ENCODE data around the gene DOCK4.

The DOCK4 gene, protein sequence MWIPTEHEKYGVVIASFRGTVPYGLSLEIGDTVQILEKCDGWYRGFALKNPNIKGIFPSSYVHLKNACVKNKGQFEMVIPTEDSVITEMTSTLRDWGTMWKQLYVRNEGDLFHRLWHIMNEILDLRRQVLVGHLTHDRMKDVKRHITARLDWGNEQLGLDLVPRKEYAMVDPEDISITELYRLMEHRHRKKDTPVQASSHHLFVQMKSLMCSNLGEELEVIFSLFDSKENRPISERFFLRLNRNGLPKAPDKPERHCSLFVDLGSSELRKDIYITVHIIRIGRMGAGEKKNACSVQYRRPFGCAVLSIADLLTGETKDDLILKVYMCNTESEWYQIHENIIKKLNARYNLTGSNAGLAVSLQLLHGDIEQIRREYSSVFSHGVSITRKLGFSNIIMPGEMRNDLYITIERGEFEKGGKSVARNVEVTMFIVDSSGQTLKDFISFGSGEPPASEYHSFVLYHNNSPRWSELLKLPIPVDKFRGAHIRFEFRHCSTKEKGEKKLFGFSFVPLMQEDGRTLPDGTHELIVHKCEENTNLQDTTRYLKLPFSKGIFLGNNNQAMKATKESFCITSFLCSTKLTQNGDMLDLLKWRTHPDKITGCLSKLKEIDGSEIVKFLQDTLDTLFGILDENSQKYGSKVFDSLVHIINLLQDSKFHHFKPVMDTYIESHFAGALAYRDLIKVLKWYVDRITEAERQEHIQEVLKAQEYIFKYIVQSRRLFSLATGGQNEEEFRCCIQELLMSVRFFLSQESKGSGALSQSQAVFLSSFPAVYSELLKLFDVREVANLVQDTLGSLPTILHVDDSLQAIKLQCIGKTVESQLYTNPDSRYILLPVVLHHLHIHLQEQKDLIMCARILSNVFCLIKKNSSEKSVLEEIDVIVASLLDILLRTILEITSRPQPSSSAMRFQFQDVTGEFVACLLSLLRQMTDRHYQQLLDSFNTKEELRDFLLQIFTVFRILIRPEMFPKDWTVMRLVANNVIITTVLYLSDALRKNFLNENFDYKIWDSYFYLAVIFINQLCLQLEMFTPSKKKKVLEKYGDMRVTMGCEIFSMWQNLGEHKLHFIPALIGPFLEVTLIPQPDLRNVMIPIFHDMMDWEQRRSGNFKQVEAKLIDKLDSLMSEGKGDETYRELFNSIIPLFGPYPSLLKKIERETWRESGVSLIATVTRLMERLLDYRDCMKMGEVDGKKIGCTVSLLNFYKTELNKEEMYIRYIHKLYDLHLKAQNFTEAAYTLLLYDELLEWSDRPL (N-terminal part only)

DNA sequence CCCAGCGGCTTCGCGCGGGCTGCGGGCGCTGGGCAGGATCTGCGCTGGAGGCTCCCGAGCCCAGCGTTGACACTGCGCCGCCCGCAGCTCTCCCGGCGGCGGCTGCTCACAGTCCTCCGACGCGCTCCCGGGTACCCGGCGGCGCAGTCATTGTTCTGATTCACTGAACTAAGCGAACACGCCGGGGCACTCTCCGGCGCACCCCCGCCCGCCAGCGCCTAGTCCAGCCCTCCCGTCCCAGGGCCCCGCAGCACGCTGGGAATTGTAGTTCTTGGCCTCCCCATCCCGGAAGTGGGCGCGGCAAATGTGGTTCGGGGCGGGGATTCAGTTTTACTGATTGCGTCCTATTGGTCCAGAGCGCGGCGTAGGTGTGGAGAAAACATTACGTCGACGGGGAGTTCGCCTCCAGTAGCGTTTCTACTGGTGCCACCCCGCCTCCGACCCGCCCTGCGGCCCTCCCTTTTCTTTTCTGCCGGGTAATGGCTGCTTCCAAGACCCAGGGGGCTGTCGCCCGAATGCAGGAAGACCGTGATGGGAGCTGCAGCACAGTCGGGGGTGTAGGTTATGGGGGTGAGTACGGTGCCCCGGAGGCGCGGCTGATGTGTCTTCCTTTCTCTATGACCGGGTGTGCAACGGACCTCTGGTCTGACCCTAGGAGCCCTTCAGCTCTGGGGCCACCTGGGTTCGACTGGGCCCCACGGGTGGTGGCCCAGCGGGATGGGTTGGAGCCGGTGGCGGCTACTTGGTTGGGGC is at the start of gene DOCK4, which contains the start of gene ZNF277:
Gene DOCK4 (minus strand): TSS at position 162 of the 753 bp plus-strand sequence. CDS start 261 bp downstream, outside the sequence.
Gene ZNF277 (plus strand): TSS at position 458 of the 753 bp plus-strand sequence. CDS start 22 bp downstream, at position 480.
- Mint-ChIP-seq H3K27ac (peak within 1 kb of the TSS; percentile 72 to 95 (median 88)), H3K36me3 (ENCODE audit: low read depth) (no peaks in the 10 kb centered on the region), H3K9me3 (no peaks in the 10 kb centered on the region), H3K27me3 (ENCODE audit: low read depth) (peaks cover 9% of the 10 kb centered on the region), H3K4me3 (peak within 1 kb of the TSS; percentile 96 to 98 (median 97)), H3K4me1 (peaks cover 24% of the 10 kb centered on the region)
- TF ChIP-seq, protein P1, sequence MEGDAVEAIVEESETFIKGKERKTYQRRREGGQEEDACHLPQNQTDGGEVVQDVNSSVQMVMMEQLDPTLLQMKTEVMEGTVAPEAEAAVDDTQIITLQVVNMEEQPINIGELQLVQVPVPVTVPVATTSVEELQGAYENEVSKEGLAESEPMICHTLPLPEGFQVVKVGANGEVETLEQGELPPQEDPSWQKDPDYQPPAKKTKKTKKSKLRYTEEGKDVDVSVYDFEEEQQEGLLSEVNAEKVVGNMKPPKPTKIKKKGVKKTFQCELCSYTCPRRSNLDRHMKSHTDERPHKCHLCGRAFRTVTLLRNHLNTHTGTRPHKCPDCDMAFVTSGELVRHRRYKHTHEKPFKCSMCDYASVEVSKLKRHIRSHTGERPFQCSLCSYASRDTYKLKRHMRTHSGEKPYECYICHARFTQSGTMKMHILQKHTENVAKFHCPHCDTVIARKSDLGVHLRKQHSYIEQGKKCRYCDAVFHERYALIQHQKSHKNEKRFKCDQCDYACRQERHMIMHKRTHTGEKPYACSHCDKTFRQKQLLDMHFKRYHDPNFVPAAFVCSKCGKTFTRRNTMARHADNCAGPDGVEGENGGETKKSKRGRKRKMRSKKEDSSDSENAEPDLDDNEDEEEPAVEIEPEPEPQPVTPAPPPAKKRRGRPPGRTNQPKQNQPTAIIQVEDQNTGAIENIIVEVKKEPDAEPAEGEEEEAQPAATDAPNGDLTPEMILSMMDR (IDR thresholded peaks at IDR 0.05; ENCODE audit: unreplicated experiment in 3 of 3): no peak

DNA sequence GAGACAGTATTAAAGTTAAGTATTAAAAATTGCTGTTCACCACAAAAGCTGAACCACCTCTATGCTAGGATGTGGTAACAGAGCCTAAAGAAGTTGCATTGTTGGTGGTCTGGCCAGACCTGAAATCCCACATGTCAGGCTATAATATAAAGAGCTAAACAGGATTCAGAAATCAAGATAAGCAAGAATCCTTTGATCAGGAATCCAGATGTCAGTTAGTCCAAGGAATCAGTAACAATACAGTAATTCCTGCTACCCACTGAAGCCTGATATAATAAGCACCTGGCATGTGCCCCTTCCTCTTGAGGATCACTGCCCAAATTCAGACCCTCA is 49.2 kb upstream of the DOCK4 start:
- Mint-ChIP-seq H3K4me1 (no peaks in the 10 kb centered on the region), H3K27me3 (ENCODE audit: low read depth) (peaks cover 8% of the 10 kb centered on the region), H3K36me3 (ENCODE audit: low read depth) (no peaks in the 10 kb centered on the region), H3K9me3 (no peaks in the 10 kb centered on the region), H3K4me3 (no peak overlapping the region), H3K27ac (peak overlapping the region in 1 of 3 experiments; percentile 6)
- TF ChIP-seq, protein P1 (IDR thresholded peaks at IDR 0.05; ENCODE audit: unreplicated experiment in 3 of 3): no peak

DNA sequence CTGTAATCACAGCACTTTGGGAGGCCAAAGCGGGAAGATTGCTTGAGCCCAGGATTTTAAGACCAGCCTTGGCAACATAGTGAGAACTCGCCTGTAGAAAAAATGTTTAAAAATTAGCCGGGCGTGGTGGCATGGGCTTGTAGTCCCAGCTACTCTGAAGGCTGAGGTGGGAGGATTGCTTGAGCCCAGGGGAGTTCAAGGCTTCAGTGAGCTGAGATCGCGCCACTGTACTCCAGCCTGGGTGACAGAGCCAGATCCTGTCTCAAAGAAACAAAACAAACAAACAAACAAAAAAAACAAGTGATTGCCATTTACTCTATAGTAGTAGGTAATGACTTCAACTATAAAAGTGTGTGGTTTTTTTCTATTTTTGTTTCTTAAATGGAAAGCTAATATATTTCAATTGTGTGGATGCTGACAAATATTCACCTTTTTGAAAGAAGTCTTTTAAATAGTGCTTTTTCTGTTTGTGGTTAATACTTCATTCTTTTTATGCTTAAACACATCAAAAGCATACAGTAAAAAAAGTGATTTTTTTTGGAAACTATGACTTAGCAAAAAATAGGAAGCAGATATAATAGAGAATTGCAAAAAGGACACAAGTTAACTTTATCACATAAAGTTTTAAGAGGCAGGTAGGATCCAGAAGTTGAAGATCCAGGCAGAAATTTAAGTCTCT is 48.6 kb upstream of the DOCK4 start:
- peaks cover 9% of the 10 kb centered on the region for H3K27me3 Mint-ChIP-seq (ENCODE audit: low read depth)
- no peaks in the 10 kb centered on the region for H3K4me1 Mint-ChIP-seq
- no peak overlapping the region for H3K27ac Mint-ChIP-seq
- H3K9me3 Mint-ChIP-seq: no peaks in the 10 kb centered on the region
- no peaks in the 10 kb centered on the region for H3K36me3 Mint-ChIP-seq (ENCODE audit: low read depth)
- H3K4me3 Mint-ChIP-seq: no peak overlapping the region
- TF ChIP-seq, protein P1 (IDR thresholded peaks at IDR 0.05; ENCODE audit: unreplicated experiment in 3 of 3): no peak

DNA sequence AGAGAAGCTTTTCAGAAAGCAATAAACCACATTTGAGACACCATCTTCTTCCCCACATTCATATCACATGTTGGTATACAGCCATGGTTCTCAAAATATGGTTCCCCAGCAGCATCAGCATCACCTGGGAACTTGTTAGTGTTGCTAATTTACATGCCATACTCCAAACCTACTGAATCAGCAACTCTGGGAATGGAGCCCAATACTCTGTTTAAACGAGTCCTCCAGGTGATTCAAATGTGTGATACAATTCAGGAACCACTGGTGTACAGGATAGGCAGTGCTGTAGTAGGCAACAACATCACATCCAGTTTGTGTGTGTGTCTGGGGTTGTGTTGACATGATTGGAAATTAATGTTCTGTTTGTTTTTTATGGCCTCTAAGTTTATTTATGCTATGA is 48.0 kb upstream of the DOCK4 start:
- no peaks in the 10 kb centered on the region for H3K4me1 Mint-ChIP-seq
- TF ChIP-seq, protein P1 (IDR thresholded peaks at IDR 0.05; ENCODE audit: unreplicated experiment in 3 of 3): no peak

DNA sequence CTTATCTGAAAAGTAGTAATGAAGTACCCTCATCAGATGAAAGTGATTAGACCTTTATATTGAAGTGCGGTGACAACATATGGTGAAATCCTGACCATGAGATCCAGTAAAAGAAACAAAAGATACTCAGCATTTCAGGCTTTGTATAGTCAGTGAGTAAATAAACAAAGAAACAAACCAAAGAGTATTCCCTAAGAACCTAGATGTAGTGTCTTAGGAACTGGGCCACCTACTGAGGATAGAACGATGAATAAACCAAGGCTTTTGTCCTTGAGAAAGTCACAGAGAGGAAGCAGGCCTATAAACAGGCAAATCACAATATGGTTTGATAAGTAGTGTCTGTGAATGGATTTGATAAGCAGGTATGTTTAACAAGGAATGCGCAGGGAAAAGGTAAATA is 46.5 kb upstream of the DOCK4 start:
- Mint-ChIP-seq H3K36me3 (ENCODE audit: low read depth) (no peaks in the 10 kb centered on the region), H3K4me3 (no peak overlapping the region), H3K27ac (no peak overlapping the region), H3K4me1 (no peaks in the 10 kb centered on the region), H3K27me3 (ENCODE audit: low read depth) (peaks cover 9% of the 10 kb centered on the region), H3K9me3 (peaks cover 3% of the 10 kb centered on the region)
- TF ChIP-seq, protein P1 (IDR thresholded peaks at IDR 0.05; ENCODE audit: unreplicated experiment in 3 of 3): no peak

More for the DNA sequence above, 48.0 kb upstream of the DOCK4 start:
- H3K36me3 Mint-ChIP-seq (ENCODE audit: low read depth): no peaks in the 10 kb centered on the region
- no peaks in the 10 kb centered on the region for H3K9me3 Mint-ChIP-seq
- H3K27me3 Mint-ChIP-seq (ENCODE audit: low read depth): peaks cover 9% of the 10 kb centered on the region
- H3K4me3 Mint-ChIP-seq: no peak overlapping the region
- no peak overlapping the region for H3K27ac Mint-ChIP-seq
